Measurements from ENCODE around the gene LSM14A. TPM values are rescaled to one million over a fixed set of nuclear protein-coding genes. Genes with fewer than 3 reads are reported as not detected.

LSM14A gene
- total RNA-seq, 1 experiment from 2014 or later, result 199 TPM

GRCh38 chr19:34278783-34279182 lies 106.5 kb downstream of the LSM14A start:
- Histone ChIP-seq H4K8ac (replicated peaks; ENCODE audit: insufficient read length, low read depth, low read length) (no peak overlapping the region), H2AK5ac (ENCODE audit: insufficient read length, low read length) (no peak overlapping the region), H3K23ac (ENCODE audit: insufficient read length, low read depth, low read length) (no peak overlapping the region), H2BK12ac (ENCODE audit: insufficient read length, low read depth, low read length) (no peak overlapping the region), H4K91ac (ENCODE audit: insufficient read length, low read depth, low read length) (no peak overlapping the region), H3K79me2 (ENCODE audit: insufficient read depth, low read length) (no peaks in the 10 kb centered on the region; the same call in none of the 2 replicates), H3K4ac (ENCODE audit: low read depth, low read length) (no peak overlapping the region), H2AFZ (ENCODE audit: low read length) (no peak overlapping the region), H3T11ph (ENCODE audit: low read length) (no peak overlapping the region), H3K27me3 (ENCODE audit: insufficient read depth, low read length) (no peaks in the 10 kb centered on the region), H4K5ac (ENCODE audit: insufficient read length, low read depth, low read length) (no peak overlapping the region), H3K18ac (ENCODE audit: insufficient read length, low read depth, low read length) (no peak overlapping the region), H3K27ac (ENCODE audit: insufficient read length, low read depth, low read length) (no peak overlapping the region), H3K56ac (ENCODE audit: insufficient read length, low read depth, low read length) (no peak overlapping the region), H3K4me1 (ENCODE audit: insufficient read depth, low read length) (no peaks in the 10 kb centered on the region), H2BK15ac (ENCODE audit: low read depth, low read length) (no peak overlapping the region), H3K23me2 (ENCODE audit: insufficient read length, low read depth, low read length, poor library complexity, severe bottlenecking) (no peaks in the 10 kb centered on the region), H2BK20ac (ENCODE audit: low read depth, low read length, poor library complexity, severe bottlenecking) (no peak overlapping the region), H3K9me3 (ENCODE audit: control insufficient read depth, low read depth, low read length) (no peaks in the 10 kb centered on the region), H4K20me1 (ENCODE audit: control insufficient read depth, insufficient read depth, insufficient read length) (no peaks in the 10 kb centered on the region), H3K79me1 (ENCODE audit: insufficient read depth, low read depth, low read length, poor library complexity, severe bottlenecking) (no peaks in the 10 kb centered on the region), H3K14ac (ENCODE audit: insufficient read depth, low read length) (no peak overlapping the region), H3K9ac (ENCODE audit: extremely low read depth, insufficient read length, low read length) (no peak overlapping the region), H2BK120ac (ENCODE audit: low read depth, low read length, poor library complexity, severe bottlenecking) (no peak overlapping the region), H2BK5ac (ENCODE audit: insufficient read length, low read length) (no peak overlapping the region), H3K4me2 (ENCODE audit: insufficient read depth, insufficient read length, low read length) (no peak overlapping the region)
- 0 out of 7 replicates have a peak overlapping the region, but pooled peaks of 1 of the 3 experiments have one; percentile 7 for H3K27ac Mint-ChIP-seq
- peaks cover 14% of the 10 kb centered on the region in 2 experiments for H3K4me1 Mint-ChIP-seq
- no peaks in the 10 kb centered on the region for H3K27me3 Mint-ChIP-seq (ENCODE audit: low read depth)
- H3K4me3 Mint-ChIP-seq, result no peak overlapping the region
- TF ChIP-seq CTCF (conservative IDR thresholded peaks at IDR 0.05), result no peak
- peaks cover 4 to 8% (median 6%) of the 10 kb centered on the region in 3 experiments; a peak in 6 of 7 replicates for H3K36me3 Mint-ChIP-seq (ENCODE audit: insufficient read depth in 1 of 3, low read depth in 3 of 3)
- no CpG with 5 or more reads among the region's 4 CpGs for WGBS (ENCODE audit: extremely low coverage, insufficient read length, low lambda C conversion rate)
- no peak for DNase-seq
- H3K9me3 Mint-ChIP-seq, result no peaks in the 10 kb centered on the region

Other genes with a start within 250 kb of the LSM14A start
- gene GARRE1, start 82.0 kb downstream of the LSM14A start, total RNA-seq (2021), result 20.5 and 24.1 TPM in 2 replicates
- 373 and 381 TPM in 2 replicates for gene GPI, start 192.7 kb downstream of the LSM14A start, total RNA-seq (2021)
- gene PDCD2L, start 231.9 kb downstream of the LSM14A start, total RNA-seq (2021), result 40.5 and 43.3 TPM in 2 replicates

Measured in H9 (cell line).